ENCODE data around the gene C1orf116. TPM values are rescaled to one million over a fixed set of nuclear protein-coding genes. Genes with fewer than 3 reads are reported as not detected.
A peak's percentile ranks its signal among the peaks of the same experiment; 100 is the strongest.

The C1orf116 gene
- total RNA-seq, 4 donors from 2014 or later = 25.7 to 41.2 (median 29.2) TPM

DNA sequence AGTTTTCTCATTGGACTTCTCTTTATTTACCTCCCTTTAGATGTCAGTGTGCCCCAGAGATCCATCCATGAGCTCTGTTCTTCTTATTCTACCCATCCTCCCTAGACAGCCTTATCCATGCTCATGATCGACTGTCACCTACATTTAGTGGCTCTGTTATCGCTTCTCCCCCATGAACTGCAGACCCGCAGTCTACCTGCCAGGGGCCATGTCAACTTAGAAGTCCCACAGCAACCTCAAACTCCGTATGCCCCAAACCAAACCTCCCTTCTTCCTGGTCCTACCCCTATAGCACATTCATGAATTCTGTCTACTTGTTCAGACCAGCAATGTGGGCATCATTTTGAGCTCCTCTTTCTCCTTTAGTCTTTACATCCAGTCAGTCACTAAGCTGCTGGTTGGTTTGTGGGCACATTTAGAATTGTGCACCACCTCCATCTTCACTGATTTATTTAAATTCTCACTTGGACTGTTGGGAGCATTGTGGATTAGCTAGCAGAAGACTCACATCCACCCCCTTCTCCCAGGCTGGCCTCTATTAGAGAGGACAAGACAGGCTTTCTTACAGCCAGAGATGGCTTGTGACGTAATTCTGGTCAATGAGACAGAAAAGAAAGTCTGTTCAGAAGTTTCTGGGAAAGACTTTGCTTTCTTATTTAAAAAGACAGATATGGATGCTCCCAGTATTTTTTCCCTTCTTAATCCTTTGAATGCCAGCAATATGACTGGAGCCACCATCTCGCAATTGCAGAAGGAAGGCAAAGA, 19.1 kb downstream of the C1orf116 start:
- no peaks in the 10 kb centered on the region for H3K9me3 ChIP-seq
- no peaks in the 10 kb centered on the region for H3K27me3 ChIP-seq
- H3K36me3 ChIP-seq = no peaks in the 10 kb centered on the region
- peaks cover 0 to 15% (median 7%) of the 10 kb centered on the region in 4 donors for H3K4me1 ChIP-seq
- WGBS, 2 donors (ENCODE audit: low coverage in 1 of 2) = 85 to 93% methylated on average over 6 of the region's 6 CpGs
- no peak for DNase-seq
- intact Hi-C loops (cut with DNase I; ENCODE audit: low total_unique reads) (no loop called here), in situ Hi-C loops (cut with MboI; ENCODE audit: low pct_ligation_motif_present in 1 of 4, low pct_unique_long_range_greater_than_20kb in 1 of 4, low sequenced_read_pairs in 3 of 4) (no loop called here)
- TF ChIP-seq POLR2AphosphoS5 (IDR thresholded peaks at IDR 0.05) = no peak
- TF ChIP-seq, protein P1, sequence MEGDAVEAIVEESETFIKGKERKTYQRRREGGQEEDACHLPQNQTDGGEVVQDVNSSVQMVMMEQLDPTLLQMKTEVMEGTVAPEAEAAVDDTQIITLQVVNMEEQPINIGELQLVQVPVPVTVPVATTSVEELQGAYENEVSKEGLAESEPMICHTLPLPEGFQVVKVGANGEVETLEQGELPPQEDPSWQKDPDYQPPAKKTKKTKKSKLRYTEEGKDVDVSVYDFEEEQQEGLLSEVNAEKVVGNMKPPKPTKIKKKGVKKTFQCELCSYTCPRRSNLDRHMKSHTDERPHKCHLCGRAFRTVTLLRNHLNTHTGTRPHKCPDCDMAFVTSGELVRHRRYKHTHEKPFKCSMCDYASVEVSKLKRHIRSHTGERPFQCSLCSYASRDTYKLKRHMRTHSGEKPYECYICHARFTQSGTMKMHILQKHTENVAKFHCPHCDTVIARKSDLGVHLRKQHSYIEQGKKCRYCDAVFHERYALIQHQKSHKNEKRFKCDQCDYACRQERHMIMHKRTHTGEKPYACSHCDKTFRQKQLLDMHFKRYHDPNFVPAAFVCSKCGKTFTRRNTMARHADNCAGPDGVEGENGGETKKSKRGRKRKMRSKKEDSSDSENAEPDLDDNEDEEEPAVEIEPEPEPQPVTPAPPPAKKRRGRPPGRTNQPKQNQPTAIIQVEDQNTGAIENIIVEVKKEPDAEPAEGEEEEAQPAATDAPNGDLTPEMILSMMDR (IDR thresholded peaks at IDR 0.05) = no peak
- TF ChIP-seq POLR2A (IDR thresholded peaks at IDR 0.05) = no peak
- no peak for TF ChIP-seq EP300 (IDR thresholded peaks at IDR 0.05; ENCODE audit: low read depth)
- no peak overlapping the region for H3K27ac ChIP-seq
- no peak overlapping the region for H3K4me3 ChIP-seq

DNA sequence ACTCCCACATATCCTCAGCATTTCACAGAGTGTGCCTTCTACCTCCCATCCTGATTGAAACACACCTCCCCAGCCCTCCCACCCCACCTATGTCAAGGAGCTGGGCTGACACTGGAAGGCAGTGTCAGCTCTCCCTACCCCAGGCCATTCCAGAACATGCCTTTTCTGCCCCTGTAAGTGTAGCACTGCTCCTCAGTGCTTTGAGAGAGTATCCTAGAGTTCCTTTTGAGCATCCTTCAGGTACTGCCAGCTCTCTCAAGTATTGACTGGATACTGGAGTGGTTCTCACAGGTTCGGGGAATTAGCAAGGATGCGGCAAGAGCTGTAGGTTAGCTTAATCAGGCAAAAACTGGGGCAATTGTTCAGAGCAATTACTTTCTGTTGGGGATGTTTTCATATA, 21.8 kb downstream of the C1orf116 start:
- in situ Hi-C loops (cut with MboI; ENCODE audit: low pct_ligation_motif_present in 1 of 4, low pct_unique_long_range_greater_than_20kb in 1 of 4, low sequenced_read_pairs in 3 of 4) = no loop called here
- no peak overlapping the region for H3K27ac ChIP-seq
- no peak for DNase-seq
- no peak overlapping the region for H3K4me3 ChIP-seq
- H3K4me1 ChIP-seq = peaks cover 0 to 16% (median 6%) of the 10 kb centered on the region in 4 donors
- no peaks in the 10 kb centered on the region for H3K27me3 ChIP-seq
- no peaks in the 10 kb centered on the region for H3K36me3 ChIP-seq
- no peaks in the 10 kb centered on the region for H3K9me3 ChIP-seq
- 90% methylated on average over 2 of the region's 2 CpGs; no CpG with 5 or more reads in 1 of the 2 donors for WGBS, 2 donors (ENCODE audit: low coverage in 1 of 2)
- TF ChIP-seq EP300 (IDR thresholded peaks at IDR 0.05; ENCODE audit: low read depth) = no peak
- TF ChIP-seq, protein P1 (IDR thresholded peaks at IDR 0.05) = no peak
- TF ChIP-seq POLR2AphosphoS5 (IDR thresholded peaks at IDR 0.05) = no peak
- TF ChIP-seq POLR2A (IDR thresholded peaks at IDR 0.05) = no peak
- intact Hi-C loops (cut with DNase I; ENCODE audit: low total_unique reads) = no loop called here

DNA sequence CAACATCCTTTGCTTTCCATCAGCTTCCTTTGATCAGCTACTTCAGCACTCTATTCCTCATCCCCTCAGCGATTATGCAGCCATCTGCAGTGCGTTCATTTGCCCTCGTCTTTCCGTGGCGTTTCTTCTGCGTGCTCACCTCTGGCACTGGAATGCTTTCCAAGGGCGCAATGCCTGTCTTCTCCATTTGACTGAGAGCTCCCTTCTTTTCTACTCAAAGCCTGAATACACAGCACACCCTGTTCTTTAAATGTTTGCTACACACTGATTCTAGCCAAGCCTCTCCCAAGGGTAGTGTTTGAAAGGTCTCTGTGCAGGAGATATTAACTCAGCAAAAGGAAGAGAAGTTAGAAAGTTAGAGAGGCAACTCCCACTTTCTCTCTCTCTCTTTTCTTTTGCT, 22.6 kb downstream of the C1orf116 start:
- Histone ChIP-seq H3K36me3 (no peaks in the 10 kb centered on the region), H3K4me1 (peaks cover 0 to 20% (median 9%) of the 10 kb centered on the region in 4 donors), H3K27ac (peak overlapping the region in 1 of 4 donors; percentile 18), H3K9me3 (no peaks in the 10 kb centered on the region), H3K27me3 (no peaks in the 10 kb centered on the region), H3K4me3 (no peak overlapping the region)
- WGBS, 2 donors (ENCODE audit: low coverage in 1 of 2) = 38 to 64% methylated on average over 6 to 7 of the region's 7 CpGs
- intact Hi-C loops (cut with DNase I; ENCODE audit: low total_unique reads) = no loop called here
- in situ Hi-C loops (cut with MboI; ENCODE audit: low pct_ligation_motif_present in 1 of 4, low pct_unique_long_range_greater_than_20kb in 1 of 4, low sequenced_read_pairs in 3 of 4) = no loop called here
- no peak for DNase-seq
- TF ChIP-seq POLR2A (IDR thresholded peaks at IDR 0.05) = no peak
- TF ChIP-seq, protein P1 (IDR thresholded peaks at IDR 0.05) = no peak
- no peak for TF ChIP-seq EP300 (IDR thresholded peaks at IDR 0.05; ENCODE audit: low read depth)
- TF ChIP-seq POLR2AphosphoS5 (IDR thresholded peaks at IDR 0.05) = no peak

DNA sequence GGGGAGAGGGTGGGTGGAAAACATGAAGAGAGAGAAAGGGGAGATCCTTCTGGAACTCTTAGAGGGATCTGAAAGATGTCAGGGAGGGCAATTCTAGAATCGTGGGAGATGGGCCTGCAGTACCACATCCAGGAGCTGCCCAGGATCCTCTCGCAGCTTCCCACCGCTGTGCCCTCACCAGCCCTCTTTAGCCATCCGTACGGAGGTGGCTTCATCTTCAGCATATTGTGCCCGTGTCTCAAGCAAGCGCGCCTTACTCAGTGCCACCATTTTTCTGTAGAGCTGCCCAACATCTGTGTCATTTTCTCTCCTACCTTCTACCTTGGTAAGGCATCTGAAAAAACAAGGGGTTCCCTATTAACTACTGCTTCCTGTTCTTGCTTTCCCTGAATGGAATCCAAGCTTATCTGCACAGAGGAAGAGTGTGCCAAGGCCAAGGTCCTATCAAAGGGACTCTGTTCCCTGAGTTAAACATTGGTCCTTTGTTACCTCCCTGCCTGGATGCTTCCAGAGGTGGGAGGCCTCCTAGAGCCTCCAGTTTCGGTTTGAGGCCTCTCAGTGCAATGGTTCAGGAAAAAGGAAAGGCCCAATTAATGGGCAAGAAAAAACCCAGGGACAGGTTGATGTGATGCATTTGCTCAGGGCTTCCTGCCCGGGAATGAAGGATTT, 23.2 kb downstream of the C1orf116 start:
- DNase-seq = no peak
- Histone ChIP-seq H3K4me1 (peaks cover 0 to 24% (median 11%) of the 10 kb centered on the region in 4 donors), H3K27ac (peak overlapping the region in 1 of 4 donors; percentile 18)

More for the DNA sequence above, 23.2 kb downstream of the C1orf116 start:
- TF ChIP-seq EP300 (IDR thresholded peaks at IDR 0.05; ENCODE audit: low read depth) = no peak
- TF ChIP-seq POLR2AphosphoS5 (IDR thresholded peaks at IDR 0.05) = no peak
- TF ChIP-seq POLR2A (IDR thresholded peaks at IDR 0.05) = no peak
- TF ChIP-seq, protein P1 (IDR thresholded peaks at IDR 0.05) = no peak
- H3K36me3 ChIP-seq = no peaks in the 10 kb centered on the region
- 87 to 95% methylated on average over 7 to 10 of the region's 10 CpGs for WGBS, 2 donors (ENCODE audit: low coverage in 1 of 2)
- H3K27me3 ChIP-seq = no peaks in the 10 kb centered on the region
- no peaks in the 10 kb centered on the region for H3K9me3 ChIP-seq
- in situ Hi-C loops (cut with MboI; ENCODE audit: low pct_ligation_motif_present in 1 of 4, low pct_unique_long_range_greater_than_20kb in 1 of 4, low sequenced_read_pairs in 3 of 4) = no loop called here
- intact Hi-C loops (cut with DNase I; ENCODE audit: low total_unique reads) = no loop called here
- H3K4me3 ChIP-seq = no peak overlapping the region
